Measurements from ENCODE around the gene TMEM121. TPM values are rescaled to one million over a fixed set of nuclear protein-coding genes. Genes with fewer than 3 reads are reported as not detected.

The TMEM121 gene
- 1 to 10 TPM in 8 of 10 donors, under 1 TPM in 2; 0.93 to 2.3 (median 1.7) TPM for total RNA-seq
- 1 to 10 TPM; 1.3 to 2.6 TPM for polyA plus RNA-seq
- long read RNA-seq, donor 1, partial matches to known transcripts = 0 of 8 reads
- long read RNA-seq, donor 1, other reads (novel, unspliced or antisense) = 4 of 8 reads
- long read RNA-seq, donor 2, partial matches to known transcripts = 0 of 6 reads
- long read RNA-seq, donor 2, other reads (novel, unspliced or antisense) = 2 of 6 reads
- long read RNA-seq, donor 3, partial matches to known transcripts = 0 of 1 reads
- long read RNA-seq, donor 3, other reads (novel, unspliced or antisense) = 0 of 1 reads

DNA sequence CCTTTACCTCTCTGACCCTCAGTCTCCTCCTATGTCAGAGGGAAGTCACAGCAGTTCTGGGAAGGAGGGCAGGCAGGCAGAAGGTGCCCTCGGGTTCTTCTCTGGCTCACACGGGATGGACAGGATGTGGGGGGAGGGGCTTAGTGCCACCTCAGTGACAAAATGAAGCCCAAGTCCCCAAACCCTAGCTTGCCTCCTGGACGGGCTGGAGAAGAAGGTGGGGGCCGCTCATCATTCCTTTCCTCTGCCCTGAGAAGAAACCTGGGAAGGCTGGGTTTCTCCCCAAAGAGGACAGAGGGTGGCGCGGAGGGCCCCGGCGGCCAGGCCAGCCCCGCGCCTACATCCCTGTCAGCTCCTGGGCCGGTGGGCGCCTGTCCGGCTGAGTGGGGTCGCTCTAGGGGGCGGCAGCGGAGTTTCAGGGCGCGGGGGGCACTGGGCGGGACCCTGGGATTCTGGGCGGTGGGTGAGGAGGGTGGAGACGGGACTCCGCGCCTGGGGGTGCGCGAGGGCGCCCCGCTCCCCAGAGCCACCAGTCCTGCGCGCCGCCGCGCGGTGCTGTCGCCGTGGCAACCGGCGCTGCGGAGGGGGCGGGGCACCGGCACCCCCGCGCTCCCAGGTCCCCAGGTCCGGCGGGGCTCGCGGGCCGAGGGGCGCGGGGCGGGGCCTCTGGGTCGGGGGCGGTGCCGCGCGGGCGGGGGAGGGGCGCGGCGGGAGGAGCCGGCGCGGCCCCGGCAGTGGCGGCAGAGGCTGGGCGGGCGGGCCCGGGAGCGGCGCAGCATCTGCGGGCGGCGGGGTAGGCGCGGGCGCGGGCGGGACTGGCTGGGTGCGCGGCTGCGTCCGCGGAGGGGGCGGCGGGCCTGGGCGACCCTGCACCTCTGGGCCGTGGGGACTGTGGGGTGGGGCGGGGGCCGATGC lies at the start of gene TMEM121:
TMEM121 (plus strand) TSS at position 723 of the 915 bp plus-strand sequence. CDS start 2,252 bp downstream, outside the sequence.
- no peaks in the 10 kb centered on the region for H3K36me3 ChIP-seq
- TF ChIP-seq, protein P1, sequence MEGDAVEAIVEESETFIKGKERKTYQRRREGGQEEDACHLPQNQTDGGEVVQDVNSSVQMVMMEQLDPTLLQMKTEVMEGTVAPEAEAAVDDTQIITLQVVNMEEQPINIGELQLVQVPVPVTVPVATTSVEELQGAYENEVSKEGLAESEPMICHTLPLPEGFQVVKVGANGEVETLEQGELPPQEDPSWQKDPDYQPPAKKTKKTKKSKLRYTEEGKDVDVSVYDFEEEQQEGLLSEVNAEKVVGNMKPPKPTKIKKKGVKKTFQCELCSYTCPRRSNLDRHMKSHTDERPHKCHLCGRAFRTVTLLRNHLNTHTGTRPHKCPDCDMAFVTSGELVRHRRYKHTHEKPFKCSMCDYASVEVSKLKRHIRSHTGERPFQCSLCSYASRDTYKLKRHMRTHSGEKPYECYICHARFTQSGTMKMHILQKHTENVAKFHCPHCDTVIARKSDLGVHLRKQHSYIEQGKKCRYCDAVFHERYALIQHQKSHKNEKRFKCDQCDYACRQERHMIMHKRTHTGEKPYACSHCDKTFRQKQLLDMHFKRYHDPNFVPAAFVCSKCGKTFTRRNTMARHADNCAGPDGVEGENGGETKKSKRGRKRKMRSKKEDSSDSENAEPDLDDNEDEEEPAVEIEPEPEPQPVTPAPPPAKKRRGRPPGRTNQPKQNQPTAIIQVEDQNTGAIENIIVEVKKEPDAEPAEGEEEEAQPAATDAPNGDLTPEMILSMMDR (IDR thresholded peaks at IDR 0.05) = no peak
- H3K4me1 ChIP-seq = peaks cover 11 to 38% (median 30%) of the 10 kb centered on the region in 9 donors
- DNase-seq (no peak), ATAC-seq (peak in 1 of 8 donors; percentile 17)
- H3K27me3 ChIP-seq = peaks cover 0 to 70% (median 9%) of the 10 kb centered on the region in 7 donors
- H3K9me3 ChIP-seq = no peaks in the 10 kb centered on the region
- intact Hi-C loops (cut with DNase I) = loop anchor here in 7 of 10 donors (2.0 to 10.0 kb wide), 7 partner anchors 34 to 159 kb away; partner anchors contain the start of gene TEDC1 (in 2 of the 7)
- 1 to 2% methylated on average over 55 to 88 of the region's 88 CpGs for WGBS, 2 donors
- peak within 1 kb of the TSS in 5 of 10 donors; percentile 0 to 60 (median 26) for H3K27ac ChIP-seq
- peak within 1 kb of the TSS; percentile 47 to 83 (median 69) for H3K4me3 ChIP-seq

DNA sequence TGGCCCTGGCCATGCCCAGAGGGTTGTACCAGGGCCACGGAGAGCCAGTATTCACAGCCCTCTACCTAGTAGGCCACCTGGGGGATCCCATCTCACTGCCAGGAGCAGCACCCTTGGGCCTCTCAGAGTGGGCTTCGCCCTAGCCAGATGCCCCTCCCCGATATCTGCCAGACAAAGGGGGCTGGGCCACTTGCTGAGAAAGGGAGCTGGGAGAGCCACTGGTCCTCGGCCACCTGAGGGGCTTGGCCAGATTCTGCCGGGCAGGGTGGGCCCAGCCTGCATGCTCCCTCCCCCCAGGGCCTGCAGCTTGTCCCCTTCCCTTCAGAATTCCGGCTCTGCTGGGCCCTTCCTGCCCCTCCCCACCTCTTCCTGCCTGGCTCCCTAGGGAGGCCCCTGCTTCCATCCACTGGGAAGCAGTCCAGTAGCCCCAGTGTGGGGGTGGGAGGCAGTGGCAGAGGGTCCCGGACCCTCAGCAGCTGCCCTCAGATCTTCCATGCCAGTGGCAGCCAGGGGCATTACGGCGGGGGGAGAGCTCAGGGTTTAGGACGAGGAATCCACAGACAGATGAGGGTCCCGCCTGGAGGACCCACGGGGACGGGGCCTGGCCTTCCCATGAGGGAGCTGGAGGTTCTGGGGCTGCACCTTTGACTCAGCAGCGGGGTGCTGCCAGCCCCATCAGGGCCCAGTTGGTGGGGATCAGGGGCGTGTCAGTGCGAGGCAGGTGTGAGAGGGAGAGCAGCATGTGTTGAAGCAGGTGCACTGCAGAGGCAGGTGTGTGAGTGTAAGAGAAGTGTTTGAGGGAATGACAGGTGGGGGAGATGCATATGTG lies 49.3 kb upstream of the TMEM121 start:
- peaks cover 0 to 29% (median 5%) of the 10 kb centered on the region in 9 donors for H3K36me3 ChIP-seq
- peak overlapping the region; percentile 92 to 100 (median 100) for H3K27ac ChIP-seq
- peaks cover 0 to 62% (median 0%) of the 10 kb centered on the region in 7 donors for H3K27me3 ChIP-seq
- peak overlapping the region; percentile 67 to 100 (median 98) for H3K4me3 ChIP-seq
- H3K9me3 ChIP-seq = no peaks in the 10 kb centered on the region
- TF ChIP-seq, protein P1 (IDR thresholded peaks at IDR 0.05) = no peak
- intact Hi-C loops (cut with DNase I) = no loop called here
- peak; percentile 67 to 83 for DNase-seq
- peaks cover 40 to 78% (median 75%) of the 10 kb centered on the region in 9 donors for H3K4me1 ChIP-seq
- 14 to 16% methylated on average over 16 of the region's 16 CpGs for WGBS, 2 donors
- peak in 2 of 8 donors; percentile 1 to 14 for ATAC-seq

DNA sequence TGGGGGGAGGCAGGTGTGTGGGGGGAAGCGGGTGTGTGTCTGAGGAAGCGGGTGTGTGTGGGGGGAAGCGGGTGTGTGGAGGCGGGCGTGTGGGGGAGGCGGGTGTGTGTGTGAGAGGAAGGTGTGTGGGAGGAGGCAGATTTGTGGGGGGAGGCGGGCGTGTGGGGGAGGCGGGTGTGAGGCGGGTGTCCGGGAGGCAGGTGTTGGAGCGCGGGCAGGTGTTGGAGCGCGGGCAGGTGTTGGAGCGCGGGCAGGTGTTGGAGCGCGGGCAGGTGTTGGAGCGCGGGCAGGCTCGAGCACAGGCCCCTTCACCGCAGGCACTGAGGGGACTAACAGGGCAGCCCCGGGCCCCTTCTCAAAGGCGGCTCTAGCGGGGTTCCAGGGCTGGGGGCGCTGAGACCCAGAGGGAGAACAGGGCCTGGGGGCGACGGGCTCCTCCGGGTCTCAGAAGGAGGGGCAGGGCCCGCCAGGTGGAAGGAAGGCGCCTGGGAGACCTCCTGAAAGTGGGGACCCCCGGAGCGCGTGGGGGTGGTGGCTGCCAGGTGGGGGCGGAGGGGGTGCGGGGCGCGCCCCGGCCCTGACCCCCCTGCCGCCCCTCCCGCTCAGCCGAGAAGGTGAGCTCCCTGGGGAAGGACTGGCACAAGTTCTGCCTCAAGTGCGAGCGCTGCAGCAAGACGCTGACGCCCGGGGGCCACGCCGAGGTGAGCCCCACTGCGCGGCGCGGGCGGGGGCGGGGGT lies 48.6 kb upstream of the TMEM121 start:
- TF ChIP-seq, protein P1 (IDR thresholded peaks at IDR 0.05) = no peak
- ATAC-seq (no peak), DNase-seq (peak in 1 of 2 donors; percentile 57)
- Histone ChIP-seq H3K27ac (peak overlapping the region; percentile 25 to 100 (median 100)), H3K36me3 (peaks cover 0 to 29% (median 5%) of the 10 kb centered on the region in 9 donors), H3K9me3 (no peaks in the 10 kb centered on the region), H3K4me3 (peak overlapping the region in 9 of 10 donors; percentile 67 to 100 (median 97)), H3K27me3 (peaks cover 0 to 62% (median 0%) of the 10 kb centered on the region in 7 donors), H3K4me1 (peaks cover 40 to 78% (median 75%) of the 10 kb centered on the region in 9 donors)
- intact Hi-C loops (cut with DNase I) = no loop called here
- 46 to 59% methylated on average over 41 to 47 of the region's 56 CpGs for WGBS, 2 donors
